H7 (cell line): Measurements from ENCODE around the gene ANKRD55. TPM values are rescaled to one million over a fixed set of nuclear protein-coding genes. Genes with fewer than 3 reads are reported as not detected.

Experiments
- DNase-seq: peaks from one replicate; pipeline ENCODE4 v3.0.0; 2012
- H3K27me3 ChIP-seq: 2 replicates; pipeline ENCODE4 v1.6.0; 2011; ENCODE audit warnings: mild to moderate bottlenecking, low read length; ENCODE audit not compliant: control insufficient read depth, insufficient read depth
- H3K36me3 ChIP-seq: replicated peaks from 2 replicates; pipeline ENCODE4 v1.5.1; 2011; ENCODE audit warnings: low read length; ENCODE audit not compliant: control insufficient read depth, insufficient read depth
- H3K4me3 ChIP-seq: 2 replicates; pipeline ENCODE4 v1.5.1; 2011; ENCODE audit warnings: low read depth, mild to moderate bottlenecking, control low read depth, low read length, moderate library complexity; ENCODE audit not compliant: insufficient read depth
- total RNA-seq: library from RNA; depleted of rRNA; stranded (reverse); fragments of >200 nt; shearing (Covaris generic); gene quantifications from 2 replicates; pipeline ENCODE4 v1.2.3, GENCODE V29; 2014

Gene ANKRD55
- total RNA-seq, 1 experiment from 2014 or later: not detected

DNA sequence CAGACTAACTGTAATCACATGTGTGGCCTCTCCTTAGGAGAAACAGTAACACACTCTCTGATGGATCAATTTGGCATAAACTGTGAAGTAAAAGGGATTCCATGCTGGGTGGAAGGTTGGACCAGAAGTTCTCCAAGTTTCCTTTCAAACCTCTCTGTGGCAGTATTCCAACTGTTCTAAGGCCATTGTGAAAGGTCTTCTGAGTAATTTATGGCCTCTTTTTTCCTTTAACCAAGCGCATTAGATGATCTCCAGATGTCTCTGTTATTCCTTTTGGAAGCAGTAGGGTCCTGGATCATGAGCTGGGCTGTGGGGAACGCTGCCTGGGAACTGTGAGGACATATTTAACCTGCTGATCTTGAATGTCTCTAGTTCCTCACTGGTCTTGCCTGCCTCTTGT lies 157.8 kb downstream of the ANKRD55 start:
- no peak overlapping the region for H3K4me3 ChIP-seq
- no peak for DNase-seq
- no peaks in the 10 kb centered on the region for H3K27me3 ChIP-seq
- H3K36me3 ChIP-seq: no peaks in the 10 kb centered on the region

DNA sequence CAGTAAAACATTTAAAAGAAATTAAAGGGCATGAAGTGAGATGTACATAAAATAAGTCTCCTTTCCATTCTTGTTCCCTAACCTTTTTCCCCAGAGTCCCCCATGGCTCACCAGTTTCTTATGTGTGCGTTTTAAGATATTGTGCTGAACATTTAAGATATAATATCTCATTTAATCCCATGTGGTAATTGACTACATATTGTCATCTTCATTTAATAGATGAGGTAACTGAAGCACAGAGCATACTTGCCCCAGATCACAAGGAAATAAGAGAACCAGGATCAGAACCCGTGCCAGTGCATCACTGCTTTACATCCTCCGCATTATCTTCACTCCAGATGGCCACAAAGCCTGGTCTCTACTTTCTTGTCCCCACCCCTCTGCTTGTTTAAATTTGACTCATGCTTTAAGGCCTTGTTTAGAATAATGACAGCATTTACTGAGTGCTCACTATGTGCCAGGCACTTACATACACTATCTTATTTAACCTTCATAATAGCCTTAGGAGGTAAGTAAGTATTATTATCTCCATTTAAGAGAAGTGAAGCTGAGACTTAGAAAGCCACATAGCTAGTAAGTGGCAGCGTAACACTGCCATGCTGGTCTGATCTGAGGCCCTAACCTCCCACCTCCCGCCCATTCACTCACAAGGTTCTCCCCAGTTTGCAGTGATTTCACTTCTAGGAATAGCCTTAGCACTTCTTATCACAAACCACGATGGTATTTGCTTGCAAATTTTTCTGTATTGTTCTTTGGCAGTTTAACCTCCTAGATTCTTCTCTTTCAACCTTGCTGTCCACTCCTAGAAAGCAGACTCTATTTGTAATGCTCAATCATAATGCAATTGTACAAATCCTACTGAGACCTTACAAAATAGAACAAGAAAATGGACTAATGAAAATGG lies 160.0 kb downstream of the ANKRD55 start:
- no peak for DNase-seq
- Histone ChIP-seq H3K27me3 (no peaks in the 10 kb centered on the region), H3K36me3 (no peaks in the 10 kb centered on the region), H3K4me3 (no peak overlapping the region)

DNA sequence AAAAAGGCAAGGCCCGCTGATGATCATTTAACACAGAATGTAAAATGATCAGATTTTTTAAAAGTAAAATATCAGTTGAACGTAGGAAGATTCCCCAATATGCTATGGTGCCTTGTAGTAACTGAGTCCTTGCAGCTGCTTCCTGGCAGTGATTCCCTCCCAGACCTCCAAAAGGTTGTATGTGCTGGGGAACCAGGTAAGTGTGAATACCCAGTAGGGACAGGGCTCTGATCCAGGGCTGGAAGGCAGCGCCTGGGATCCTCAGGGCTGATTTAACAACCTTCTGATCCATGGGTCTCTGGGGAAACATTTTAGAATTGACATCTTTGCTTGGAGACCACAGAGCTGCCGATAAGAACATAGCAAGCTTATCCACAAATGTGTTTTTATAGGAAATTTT lies 161.7 kb downstream of the ANKRD55 start:
- Histone ChIP-seq H3K4me3 (no peak overlapping the region), H3K27me3 (no peaks in the 10 kb centered on the region), H3K36me3 (no peaks in the 10 kb centered on the region)
- no peak for DNase-seq

DNA sequence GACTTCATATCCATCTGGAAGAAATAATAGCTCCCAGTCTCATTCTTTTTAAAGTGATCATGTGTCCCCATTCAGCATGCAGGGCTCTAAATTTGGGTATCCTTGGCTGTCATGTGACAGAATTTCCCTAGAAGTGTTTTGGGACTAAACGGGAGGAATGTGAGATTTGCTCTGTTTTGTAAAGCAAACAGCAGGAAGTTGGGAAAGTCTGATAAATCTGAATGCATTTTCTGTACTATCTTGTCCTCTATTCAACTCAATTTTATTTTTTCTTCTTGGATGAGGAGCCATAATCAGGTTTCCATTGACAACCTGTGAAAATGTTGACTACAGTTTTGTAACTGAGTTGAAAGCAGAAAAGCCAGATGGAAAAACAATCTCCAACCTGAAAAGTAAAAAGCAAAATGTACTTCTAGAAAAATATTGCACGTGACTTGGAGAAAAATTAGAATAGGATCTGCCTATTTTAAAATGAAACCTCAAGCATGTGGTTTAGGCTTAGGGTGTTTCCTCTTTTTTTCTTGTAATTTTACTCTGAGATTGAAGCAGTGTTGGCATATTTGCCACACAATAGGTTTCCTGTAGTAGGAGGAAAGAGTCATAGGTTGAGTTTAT lies 162.2 kb downstream of the ANKRD55 start:
- Histone ChIP-seq H3K4me3 (no peak overlapping the region), H3K36me3 (no peaks in the 10 kb centered on the region), H3K27me3 (no peaks in the 10 kb centered on the region)
- DNase-seq: no peak

DNA sequence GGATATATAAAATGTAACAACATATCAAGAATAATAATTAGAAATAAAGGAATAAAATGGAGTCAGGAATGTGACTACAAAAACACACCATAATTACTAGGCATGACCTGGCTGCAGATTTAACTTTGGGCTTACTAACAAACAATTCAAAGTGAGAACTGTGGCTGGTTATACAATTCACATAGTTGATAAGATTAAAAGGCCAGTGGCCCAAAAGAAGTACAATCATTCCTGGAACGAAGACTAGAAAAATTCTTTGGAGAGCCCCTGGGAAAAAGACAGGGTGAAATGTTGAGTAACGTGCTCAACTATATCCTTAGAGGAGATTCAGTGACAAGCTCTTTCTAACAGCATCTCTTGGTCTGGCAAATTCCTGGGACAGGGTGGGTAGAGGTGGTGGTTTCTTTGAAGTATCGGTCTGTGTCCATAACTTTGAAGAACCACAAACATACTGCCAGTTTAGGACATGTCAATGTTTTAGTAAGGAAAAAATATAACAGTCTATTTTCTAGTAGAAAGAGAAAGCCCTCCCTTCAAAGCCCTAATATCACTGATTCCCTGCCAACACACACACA lies 163.4 kb downstream of the ANKRD55 start:
- Histone ChIP-seq H3K27me3 (no peaks in the 10 kb centered on the region), H3K36me3 (no peaks in the 10 kb centered on the region), H3K4me3 (no peak overlapping the region)
- no peak for DNase-seq

DNA sequence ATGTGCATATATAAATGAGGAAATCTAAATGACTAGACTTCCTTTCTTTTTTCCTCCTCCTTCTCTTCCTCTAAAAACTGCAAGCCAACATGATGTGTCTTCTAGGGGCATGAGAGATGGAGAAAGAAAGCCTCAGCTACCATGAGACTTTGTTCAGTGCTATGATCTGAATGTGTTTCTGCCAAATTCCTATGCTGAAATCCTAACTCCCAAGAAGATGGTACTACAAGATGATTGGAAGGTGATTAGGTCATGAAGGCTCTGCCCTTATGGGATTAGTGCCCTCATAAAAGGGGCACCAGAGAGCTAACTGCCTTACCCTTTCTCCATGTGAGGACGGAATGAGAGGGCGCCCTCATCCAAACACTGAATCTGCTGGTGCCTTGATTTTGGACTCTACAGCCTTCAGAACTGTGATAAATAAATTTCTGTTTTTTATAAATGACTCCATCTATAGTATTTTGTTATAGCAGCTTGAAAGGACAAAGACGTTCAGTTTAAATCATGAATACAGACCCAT lies 166.1 kb downstream of the ANKRD55 start:
- Histone ChIP-seq H3K36me3 (no peaks in the 10 kb centered on the region), H3K27me3 (no peaks in the 10 kb centered on the region), H3K4me3 (no peak overlapping the region)
- DNase-seq: no peak

DNA sequence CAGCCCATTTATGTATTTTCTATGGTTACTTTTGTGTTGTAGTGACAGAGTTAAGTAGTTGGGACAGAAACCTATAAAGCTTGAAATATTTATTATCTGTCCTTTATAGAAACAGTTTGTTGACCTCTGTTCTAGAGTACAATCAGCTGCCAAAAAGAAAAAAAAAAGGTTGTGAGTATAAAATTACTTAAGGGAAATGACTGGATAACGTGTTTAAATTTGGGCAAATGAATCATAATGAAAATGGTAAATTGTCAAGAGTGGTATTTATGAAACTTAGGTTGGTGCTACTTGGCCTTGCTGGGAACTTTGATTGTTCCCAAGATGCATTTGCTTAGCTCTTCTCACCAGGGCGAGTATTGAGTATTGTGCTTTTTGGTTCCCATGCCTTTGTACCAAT lies 168.1 kb downstream of the ANKRD55 start:
- no peaks in the 10 kb centered on the region for H3K27me3 ChIP-seq
- H3K4me3 ChIP-seq: no peak overlapping the region

DNA sequence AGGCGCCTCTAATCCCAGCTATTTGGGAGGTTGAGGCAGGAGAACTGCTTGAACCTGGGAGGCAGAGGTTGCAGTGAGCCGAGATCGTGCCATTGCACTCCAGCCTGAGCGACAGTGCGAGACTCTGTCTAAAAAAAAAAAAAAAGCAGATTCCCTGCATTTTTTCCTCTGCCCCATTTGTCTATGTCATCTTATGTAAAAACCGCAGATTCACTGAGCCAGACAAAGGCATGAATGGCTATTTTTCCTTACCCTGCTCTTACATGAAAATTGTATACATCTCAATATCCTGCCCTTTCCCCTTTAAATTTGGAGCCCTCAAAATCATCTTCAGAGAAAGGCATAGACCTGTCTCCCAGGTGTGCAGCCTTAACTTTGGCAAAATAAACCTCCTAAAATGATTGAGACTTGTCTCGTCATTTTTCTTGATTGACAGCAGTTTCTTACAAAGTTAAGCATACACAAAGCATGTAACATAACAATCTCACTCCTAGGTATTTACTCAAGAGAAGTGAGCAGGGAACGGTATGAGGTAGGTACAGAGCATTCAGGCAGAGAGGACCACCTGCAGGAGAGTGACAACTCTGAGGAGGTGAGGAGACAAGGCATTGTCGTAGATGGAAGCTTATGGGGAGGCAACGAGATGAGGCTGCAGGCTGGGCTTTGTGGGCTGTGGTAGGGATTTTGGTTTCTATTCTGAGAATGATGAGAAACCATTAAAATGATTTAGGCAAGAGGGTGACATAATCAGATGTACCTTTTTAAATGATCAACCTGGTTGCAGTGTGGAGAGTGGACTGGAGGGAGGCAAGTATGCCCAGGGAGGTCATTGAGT lies 172.6 kb downstream of the ANKRD55 start:
- H3K27me3 ChIP-seq: no peaks in the 10 kb centered on the region
- H3K4me3 ChIP-seq: no peak overlapping the region
- H3K36me3 ChIP-seq: no peaks in the 10 kb centered on the region
- DNase-seq: no peak

More for the DNA sequence above, 168.1 kb downstream of the ANKRD55 start:
- DNase-seq: no peak
- no peaks in the 10 kb centered on the region for H3K36me3 ChIP-seq

DNA sequence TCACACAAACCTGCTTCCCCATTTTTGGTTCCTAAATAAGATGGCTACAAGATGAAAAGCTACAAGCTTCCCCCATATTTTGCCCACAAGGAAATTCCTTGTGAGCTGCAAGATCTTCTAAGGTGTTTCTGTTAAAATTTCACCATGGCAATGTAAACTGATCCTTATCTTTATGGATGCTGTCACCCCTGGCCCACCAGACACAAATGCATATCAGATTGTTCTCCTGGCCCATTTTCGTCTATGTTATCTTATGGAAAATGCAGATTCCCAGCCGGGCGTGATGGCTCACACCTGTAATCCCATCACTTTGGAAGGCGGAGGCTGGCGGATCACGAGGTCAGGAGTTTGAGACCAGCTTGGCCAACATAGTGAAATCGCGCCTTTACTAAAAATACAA lies 173.3 kb downstream of the ANKRD55 start:
- Histone ChIP-seq H3K36me3 (no peaks in the 10 kb centered on the region), H3K4me3 (no peak overlapping the region), H3K27me3 (no peaks in the 10 kb centered on the region)
- no peak for DNase-seq

DNA sequence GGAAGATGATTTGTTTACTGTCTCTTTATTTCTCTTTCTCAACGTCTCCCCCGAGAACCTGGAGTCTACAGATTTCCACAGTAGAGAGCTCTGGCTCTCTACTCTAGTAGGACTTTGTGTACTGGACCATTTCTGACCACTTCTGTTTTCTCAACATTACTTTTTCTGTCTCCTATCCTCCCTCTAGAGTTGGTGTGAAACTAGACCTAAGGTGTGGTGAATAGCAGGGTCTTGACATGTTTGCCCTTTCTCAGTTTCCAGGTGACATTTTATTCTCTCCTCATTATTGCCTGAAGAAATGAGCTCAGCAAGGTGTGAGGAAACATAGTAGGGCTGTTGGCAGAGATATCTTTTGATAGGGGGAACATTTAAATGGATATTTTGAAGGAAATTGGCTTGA lies 176.3 kb downstream of the ANKRD55 start:
- Histone ChIP-seq H3K36me3 (no peaks in the 10 kb centered on the region), H3K4me3 (no peak overlapping the region), H3K27me3 (no peaks in the 10 kb centered on the region)
- no peak for DNase-seq

DNA sequence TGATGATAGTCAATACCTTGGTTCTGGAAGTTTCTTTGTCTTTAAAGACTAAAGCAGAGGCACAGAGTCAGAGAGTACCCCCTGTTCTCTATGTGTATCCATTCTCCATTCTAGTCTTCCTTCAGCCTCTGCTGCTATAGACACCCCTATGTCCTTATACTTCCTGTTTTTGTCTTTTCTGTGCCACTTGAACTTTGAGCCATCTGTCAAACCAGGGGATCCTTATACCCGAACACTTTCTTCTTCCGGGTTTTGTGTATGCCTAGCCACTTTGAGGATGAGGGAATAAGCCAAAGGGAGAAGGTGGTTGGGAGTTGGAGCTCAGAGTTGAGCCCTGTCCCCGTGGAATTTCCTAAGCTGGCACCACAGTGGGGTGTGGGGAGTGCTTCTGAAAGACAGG lies 177.3 kb downstream of the ANKRD55 start:
- H3K36me3 ChIP-seq: no peaks in the 10 kb centered on the region
- H3K27me3 ChIP-seq: no peaks in the 10 kb centered on the region
- no peak overlapping the region for H3K4me3 ChIP-seq
- no peak for DNase-seq

DNA sequence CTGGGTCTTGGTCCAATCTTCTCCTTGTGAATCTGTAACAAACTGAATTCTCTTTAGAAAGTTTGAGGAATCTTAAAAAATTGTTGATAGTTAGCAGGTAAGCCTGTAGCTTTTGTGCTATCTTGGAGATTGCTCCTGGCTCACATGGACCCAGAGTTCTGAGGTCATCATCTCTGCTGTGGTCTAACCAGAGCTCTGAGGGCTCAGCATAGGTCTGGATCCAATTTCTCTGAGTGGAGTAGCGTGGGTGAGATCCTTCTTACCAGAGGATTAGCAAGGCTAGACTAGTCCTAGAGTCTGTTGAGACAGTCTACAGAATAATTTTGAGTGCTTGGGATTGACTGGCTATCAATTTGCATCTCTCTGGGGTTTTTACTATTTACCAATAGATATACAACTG lies 177.8 kb downstream of the ANKRD55 start:
- no peak for DNase-seq
- no peak overlapping the region for H3K4me3 ChIP-seq
- no peaks in the 10 kb centered on the region for H3K27me3 ChIP-seq
- no peaks in the 10 kb centered on the region for H3K36me3 ChIP-seq

DNA sequence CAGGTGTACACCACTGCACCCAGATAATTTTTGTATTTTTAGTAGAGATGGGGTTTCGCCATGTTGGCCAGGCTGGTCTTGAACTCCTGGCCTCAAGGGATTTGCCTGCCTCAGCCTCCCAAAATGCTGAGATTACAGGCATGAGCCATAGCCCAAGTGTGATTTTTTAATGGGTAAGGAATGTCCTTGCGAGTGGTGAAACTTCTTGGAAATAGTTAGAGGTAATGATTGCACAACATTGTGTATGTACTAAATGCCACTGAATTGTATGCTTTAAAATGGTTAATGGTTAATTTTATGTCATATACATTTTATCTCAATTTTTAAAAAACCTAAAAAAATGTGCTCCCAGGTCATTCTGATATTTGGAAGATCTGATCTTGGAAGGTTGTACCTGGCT lies 178.5 kb downstream of the ANKRD55 start:
- no peaks in the 10 kb centered on the region for H3K27me3 ChIP-seq
- no peak for DNase-seq
- no peak overlapping the region for H3K4me3 ChIP-seq
- H3K36me3 ChIP-seq: no peaks in the 10 kb centered on the region

DNA sequence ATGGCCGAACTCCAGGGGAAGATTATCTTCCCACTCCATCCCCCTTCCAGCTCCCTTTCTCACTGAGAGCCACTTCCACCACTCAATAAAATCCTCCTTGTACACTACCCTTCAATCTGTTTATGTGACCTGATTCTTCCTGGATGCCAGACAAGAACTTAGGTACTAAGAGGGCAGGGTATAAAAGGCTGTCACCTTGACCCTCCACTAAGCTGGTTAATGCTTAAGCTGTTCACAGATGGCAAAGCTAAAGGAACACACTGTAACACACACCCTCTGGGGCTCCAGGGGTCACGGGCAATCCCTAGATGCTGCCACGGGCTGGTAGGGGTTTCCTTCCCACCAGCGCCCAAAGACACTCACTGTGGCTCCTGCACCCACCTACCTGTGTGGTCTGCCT lies 179.8 kb downstream of the ANKRD55 start:
- Histone ChIP-seq H3K36me3 (no peaks in the 10 kb centered on the region), H3K4me3 (no peak overlapping the region), H3K27me3 (no peaks in the 10 kb centered on the region)
- DNase-seq: no peak
